ENCODE data around the gene CIP2A. TPM values are rescaled to one million over a fixed set of nuclear protein-coding genes. Genes with fewer than 3 reads are reported as not detected.

Gene CIP2A
- 12.8 and 15.2 TPM in 2 replicates for total RNA-seq

DNA sequence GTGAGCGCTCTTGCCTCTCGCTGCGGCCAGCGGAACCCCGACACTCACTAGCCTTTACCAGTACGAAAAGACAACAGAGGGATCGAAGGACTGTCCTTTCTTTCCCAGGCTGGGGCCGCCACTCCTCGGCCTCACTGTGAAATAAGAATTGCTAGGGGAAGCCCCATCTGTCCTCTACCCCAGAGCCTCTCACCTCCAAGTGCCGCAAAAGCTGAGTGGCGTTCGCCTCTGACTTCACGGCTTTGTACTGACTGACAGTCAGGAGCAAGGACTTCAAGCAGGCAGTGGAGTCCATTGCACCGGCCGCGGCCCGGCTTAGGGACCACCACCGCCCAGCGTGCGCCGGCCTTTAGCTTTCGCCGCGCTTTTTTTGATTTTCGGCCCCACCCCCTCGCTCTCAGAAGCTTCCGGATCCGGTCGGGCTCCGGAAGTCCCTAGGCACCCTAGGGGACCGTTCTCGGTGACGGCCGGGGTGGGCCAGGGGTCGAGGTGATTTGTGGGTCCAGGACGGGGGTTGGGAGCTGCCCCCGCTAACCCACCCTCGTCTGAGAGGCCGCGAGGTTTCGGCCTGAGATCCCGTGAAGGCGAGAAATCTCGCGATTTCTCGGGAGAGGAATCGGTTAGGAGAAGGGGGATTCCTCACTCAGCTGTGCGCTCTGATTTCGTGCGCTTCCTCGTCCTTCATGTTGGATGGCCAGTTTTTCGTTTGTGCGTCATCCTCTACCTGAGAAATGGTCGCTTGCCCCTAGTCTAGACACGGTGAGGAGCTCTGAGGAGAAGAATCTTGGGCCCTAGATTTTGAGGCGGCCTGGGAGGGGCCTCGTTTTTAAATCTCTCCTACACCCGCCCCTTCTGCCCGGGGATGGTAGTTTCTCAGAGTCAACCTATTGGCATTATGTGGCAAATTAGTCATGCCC lies at the start of gene CIP2A, which contains the start of gene DZIP3:
TSS of gene CIP2A (minus strand) at position 358 of the 917 bp plus-strand sequence. CDS start at position 295, 63 bp downstream.
TSS of gene DZIP3 (plus strand) at position 642 of the 917 bp plus-strand sequence. CDS start 15,685 bp downstream, outside the sequence.

DNA sequence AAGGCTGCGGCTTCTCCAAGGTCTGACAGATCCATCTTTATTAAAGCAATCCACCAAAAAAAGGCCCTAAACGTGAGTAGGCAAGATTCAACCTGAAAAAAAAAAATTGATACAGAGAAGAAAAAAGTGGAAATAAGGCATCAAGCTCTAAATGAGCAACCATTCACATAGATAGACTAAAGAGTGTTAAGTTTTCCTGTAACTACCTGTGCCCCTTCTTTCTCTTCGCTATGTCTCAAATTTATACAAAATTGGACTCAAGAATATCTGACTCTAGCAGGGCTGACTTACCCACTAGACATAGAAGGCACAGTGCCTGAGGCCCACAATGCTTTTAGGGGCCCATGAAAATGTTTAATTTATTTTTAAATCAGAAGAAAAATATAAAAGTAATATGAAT lies 78.7 kb downstream of the CIP2A start, which contains the start of gene MYH15:
TSS of gene MYH15 (minus strand) at position 101 of the 400 bp plus-strand sequence. CDS start at position 35, 66 bp downstream.

Other genes starting within 250 kb of the CIP2A start
- gene MYH15, start 78.8 kb downstream of the CIP2A start, total RNA-seq: 0.19 and 0.21 TPM in 2 replicates
- 4.7 and 4.9 TPM in 2 replicates for gene DZIP3, start 284 bp upstream of the CIP2A start, total RNA-seq
- gene RETNLB, start 168.0 kb upstream of the CIP2A start, total RNA-seq: not detected in 2 replicates
- gene TRAT1, start 233.3 kb upstream of the CIP2A start, total RNA-seq: not detected in 2 replicates